Measurements from ENCODE around the gene ZKSCAN1.
A peak's percentile ranks its signal among the peaks of the same experiment; 100 is the strongest.

Gene ZKSCAN1

GRCh38 chr7:99992330-99993038, 22.9 kb upstream of the ZKSCAN1 start:
- in situ Hi-C loops (cut with HindIII; ENCODE audit: low sequenced_read_pairs), result no loop called here

DNA sequence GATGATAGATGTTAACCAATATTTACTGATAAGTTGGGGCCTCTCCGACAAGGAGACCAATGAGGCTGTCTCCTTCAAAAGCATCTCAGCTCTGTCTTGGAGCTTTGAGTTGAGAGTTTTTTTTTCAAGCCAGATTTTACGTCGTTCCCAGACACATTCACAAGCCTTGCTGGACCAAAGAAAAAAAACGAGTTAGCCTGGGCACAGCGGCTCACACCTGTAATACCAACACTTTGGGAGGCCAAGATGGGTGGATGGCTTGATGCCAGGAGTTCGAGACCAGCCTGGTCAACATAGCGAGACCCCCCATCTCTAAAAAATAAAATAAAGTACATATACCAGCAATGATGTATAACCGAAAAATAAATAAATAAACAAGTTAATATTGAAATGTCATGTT, 20.6 kb upstream of the ZKSCAN1 start:
- no peak for DNase-seq (ENCODE audit: low read depth)
- H3K4me3 ChIP-seq (ENCODE audit: low read depth, low read length), result no peak overlapping the region
- in situ Hi-C loops (cut with HindIII; ENCODE audit: low sequenced_read_pairs), result loop anchor here (5.0 kb wide), 1 partner anchor 73 kb away; no protein-coding TSS in a partner anchor
- TF ChIP-seq CTCF (IDR thresholded peaks at IDR 0.05; ENCODE audit: low read depth, low read length, missing control alignments), result no peak

More at GRCh38 chr7:99992330-99993038, 22.9 kb upstream of the ZKSCAN1 start:
- no peak for DNase-seq (ENCODE audit: low read depth)
- H3K4me3 ChIP-seq (ENCODE audit: low read depth, low read length), result no peak overlapping the region
- no peak for TF ChIP-seq CTCF (IDR thresholded peaks at IDR 0.05; ENCODE audit: low read depth, low read length, missing control alignments)

DNA sequence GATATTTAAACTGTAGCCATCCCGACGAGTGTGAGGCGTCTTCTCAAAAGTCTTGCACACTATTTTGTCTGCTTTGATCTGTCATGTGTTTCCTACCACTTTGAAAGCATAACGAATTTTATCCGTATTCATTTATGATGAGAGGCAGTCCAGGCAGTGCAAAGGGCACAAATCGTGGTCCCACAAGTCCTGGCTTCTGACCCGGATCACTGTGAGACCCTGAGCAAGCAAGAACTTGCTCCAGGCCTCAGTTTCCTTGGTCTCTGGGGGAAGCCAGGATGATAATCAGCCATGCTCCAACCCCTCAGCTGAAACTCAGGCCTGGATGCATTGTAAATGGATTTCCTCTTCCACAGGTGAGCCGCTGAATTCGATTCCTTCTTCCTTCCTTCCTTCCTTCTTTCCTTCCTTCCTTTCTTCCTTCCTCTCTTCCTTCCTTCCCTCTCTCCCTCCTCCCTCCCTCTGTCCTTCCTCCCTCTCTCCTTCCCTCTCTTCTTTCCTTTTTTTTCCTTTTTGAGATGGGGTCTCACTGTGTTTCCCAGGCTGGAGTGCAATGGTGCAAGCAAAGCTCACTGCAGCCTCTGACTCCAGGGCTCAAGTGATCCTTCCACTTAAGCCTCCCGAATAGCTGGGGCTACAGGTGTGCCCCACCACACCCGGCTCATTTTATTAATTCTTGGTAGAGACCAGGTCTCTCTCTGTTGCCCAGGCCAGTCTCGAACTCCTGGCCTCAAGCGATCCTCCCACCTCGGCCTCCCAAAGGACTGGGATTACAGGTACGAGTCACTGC, 18.4 kb upstream of the ZKSCAN1 start:
- TF ChIP-seq CTCF (IDR thresholded peaks at IDR 0.05; ENCODE audit: low read depth, low read length, missing control alignments), result no peak
- in situ Hi-C loops (cut with HindIII; ENCODE audit: low sequenced_read_pairs), result loop anchor here (5.0 kb wide), 1 partner anchor 75 kb away; no protein-coding TSS in a partner anchor
- peak overlapping the region; percentile 27 for H3K4me3 ChIP-seq (ENCODE audit: low read depth, low read length)
- no peak for DNase-seq (ENCODE audit: low read depth)

- H3K4me3 ChIP-seq (ENCODE audit: low read depth, low read length), result peak overlapping the region; percentile 27
- TF ChIP-seq CTCF (IDR thresholded peaks at IDR 0.05; ENCODE audit: low read depth, low read length, missing control alignments), result no peak
- in situ Hi-C loops (cut with HindIII; ENCODE audit: low sequenced_read_pairs), result loop anchor here (5.0 kb wide), 1 partner anchor 75 kb away; no protein-coding TSS in a partner anchor
- no peak for DNase-seq (ENCODE audit: low read depth)
These were observed 17.8 kb upstream of the ZKSCAN1 start for GRCh38 chr7:99997545-99998137.

DNA sequence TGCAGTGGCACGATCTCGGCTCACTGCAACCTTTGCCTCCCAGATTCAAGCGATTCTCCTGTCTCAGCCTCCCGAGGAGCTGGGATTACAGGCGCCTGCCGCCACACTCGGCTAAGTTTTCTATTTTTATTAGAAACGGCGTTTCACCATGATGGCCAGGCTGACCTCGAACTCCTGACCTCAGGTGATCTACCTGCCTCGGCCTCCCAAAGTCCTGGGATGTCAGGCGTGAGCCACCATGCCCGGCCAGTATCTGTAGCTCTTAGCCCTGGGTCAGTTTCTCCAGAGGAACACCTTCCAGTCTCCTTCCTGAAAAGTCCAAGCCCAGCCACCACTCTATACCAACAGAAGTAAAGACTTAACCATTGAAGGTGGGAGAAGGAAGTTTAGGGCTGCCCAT, 15.2 kb upstream of the ZKSCAN1 start:
- no peak overlapping the region for H3K4me3 ChIP-seq (ENCODE audit: low read depth, low read length)
- in situ Hi-C loops (cut with HindIII; ENCODE audit: low sequenced_read_pairs), result no loop called here
- no peak for DNase-seq (ENCODE audit: low read depth)
- no peak for TF ChIP-seq CTCF (IDR thresholded peaks at IDR 0.05; ENCODE audit: low read depth, low read length, missing control alignments)
